Activated CD4-positive, alpha-beta memory T cell treated with anti-CD3 and anti-CD28 coated beads, Interleukin-2, amount 10 ng/mL, durations not matched to agents 7 days and 5 days (primary cell): ENCODE data around the gene MIX23. TPM values are rescaled to one million over a fixed set of nuclear protein-coding genes. Genes with fewer than 3 reads are reported as not detected.

Experiments used
- CTCF ChIA-PET: fragments of 350-600 bp; sonication (Branson Sonifier 250); formaldehyde crosslinking; loops from one replicate; lab custom pipeline; 2021; ENCODE audit warnings: antibody characterized with exemption, inconsistent platforms; lab: Charles Lee
- POLR2A ChIA-PET: fragments of 350-600 bp; sonication (Branson Sonifier 250); formaldehyde crosslinking; loops from one replicate; lab custom pipeline; 2021; ENCODE audit warnings: antibody characterized with exemption; lab: Charles Lee
- DNase-seq: peaks from one replicate; pipeline ENCODE4 v3.0.0-alpha.2; 2020
- H3K27ac Mint-ChIP-seq: one replicate; pipeline ENCODE4 v1.8.0; 2021; ENCODE audit warnings: mild to moderate bottlenecking, mixed read lengths
- H3K27me3 Mint-ChIP-seq: one replicate; pipeline ENCODE4 v1.8.0; 2021; ENCODE audit warnings: mixed read lengths
- H3K36me3 Mint-ChIP-seq: one replicate; pipeline ENCODE4 v1.8.0; 2021; ENCODE audit warnings: low read depth, mixed read lengths
- H3K4me1 Mint-ChIP-seq: one replicate; pipeline ENCODE4 v1.8.0; 2021; ENCODE audit warnings: mixed read lengths
- H3K4me3 Mint-ChIP-seq: one replicate; pipeline ENCODE4 v1.8.0; 2021; ENCODE audit warnings: mild to moderate bottlenecking, mixed read lengths
- H3K9me3 Mint-ChIP-seq: one replicate; pipeline ENCODE4 v1.8.0; 2021; ENCODE audit warnings: mixed read lengths
- total RNA-seq, 2 experiments: library from RNA; stranded (reverse); gene quantifications; one replicate each; pipeline ENCODE4 v1.2.3, GENCODE V29; 2021

Gene MIX23
- total RNA-seq, 2 experiments from 2014 or later: 29.0 to 35.1 TPM

GRCh38 chr3:122310361-122310760, 72.7 kb downstream of the MIX23 start:
- DNase-seq: no peak
- Mint-ChIP-seq H3K36me3 (no peaks in the 10 kb centered on the region), H3K27me3 (peaks cover 12% of the 10 kb centered on the region), H3K9me3 (no peaks in the 10 kb centered on the region), H3K27ac (no peak overlapping the region), H3K4me3 (no peak overlapping the region), H3K4me1 (peaks cover 16% of the 10 kb centered on the region)
- CTCF ChIA-PET: interaction anchor here (0.5 to 1.5 kb wide), 2 partner anchors 752 to 764 kb away, joined by 3 to 5 read pairs; no protein-coding TSS in a partner anchor
- POLR2A ChIA-PET: no interaction called here

Other genes with a start within 250 kb of the MIX23 start
- under 1 TPM; 0.10 to 0.15 TPM for gene CASR, start 199.6 kb downstream of the MIX23 start, total RNA-seq
- not detected for gene CSTA, start 58.0 kb downstream of the MIX23 start, total RNA-seq
- 10 to 100 TPM; 74.5 to 77.5 TPM for gene FAM162A, start 951 bp upstream of the MIX23 start, total RNA-seq
- 1 to 10 TPM; 5.5 to 5.7 TPM for gene WDR5B, start 32.8 kb upstream of the MIX23 start, total RNA-seq
- gene KPNA1, start 131.7 kb upstream of the MIX23 start, total RNA-seq: 10 to 100 TPM; 41.8 to 45.8 TPM
- 100 to 1,000 TPM; 151 to 157 TPM for gene PARP9, start 181.1 kb upstream of the MIX23 start, total RNA-seq
- 100 to 1,000 TPM; 135 to 144 TPM for gene DTX3L, start 181.1 kb upstream of the MIX23 start, total RNA-seq
- 10 to 100 TPM; 47.2 to 48.2 TPM for gene PARP15, start 194.4 kb upstream of the MIX23 start, total RNA-seq